Gastroesophageal sphincter (tissue), 4 donors: ENCODE results near the gene RNASE2. TPM values are rescaled to one million over a fixed set of nuclear protein-coding genes. Genes with fewer than 3 reads are reported as not detected.
"Not testable (repeated sequence)": the region's sequence is repeated elsewhere in the genome, so short reads cannot be mapped to it uniquely, and the experiment has no call there.

ENCODE experiments used
- ATAC-seq: fragments of 150-250 bp; one replicate; pipeline ENCODE4 v1.9.1; 2016; ENCODE audit warnings: mild to moderate bottlenecking, moderate library complexity
- H3K27ac ChIP-seq, 4 donors: fragments of 200-600 bp; sonication (generic) in 3 of 4; 1 replicate in 3 of 4; 2 replicates in 1 of 4; pipeline ENCODE4 v1.5.1; 2016 to 2019
- H3K27me3 ChIP-seq: fragments of 200-600 bp; sonication (generic); one replicate; pipeline ENCODE4 v1.5.1; 2019
- H3K36me3 ChIP-seq, 2 donors: fragments of 200-600 bp; sonication (generic); one replicate each; pipeline ENCODE4 v1.5.1; 2019; ENCODE audit warnings: control low read depth in 1 of 2
- H3K4me1 ChIP-seq, 3 donors: fragments of 200-600 bp; sonication (generic); 1 replicate in 2 of 3; 2 replicates in 1 of 3; pipeline ENCODE4 v1.5.1; 2016 to 2019; ENCODE audit warnings: control low read depth in 2 of 3
- H3K4me3 ChIP-seq, 2 donors: fragments of 200-600 bp; sonication (generic); one replicate each; pipeline ENCODE4 v1.5.1; 2019; ENCODE audit warnings: mild to moderate bottlenecking in 1 of 2, moderate library complexity in 1 of 2
- H3K9me3 ChIP-seq, 3 donors: fragments of 200-600 bp; sonication (generic); one replicate each; pipeline ENCODE4 v1.5.1; 2017 to 2019; ENCODE audit warnings: control low read depth in 2 of 3
- EP300 ChIP-seq: sonication (generic); formaldehyde crosslinking; IDR thresholded peaks from one replicate; pipeline ENCODE4 v1.6.1; 2017; ENCODE audit warnings: antibody characterized with exemption, mild to moderate bottlenecking
- POLR2A ChIP-seq, 2 donors: fragments of 450-650 bp; IDR thresholded peaks; one replicate each; pipeline ENCODE4 v1.6.1; 2017; ENCODE audit warnings: antibody characterized with exemption in 2 of 2, mild to moderate bottlenecking in 2 of 2, moderate library complexity in 1 of 2
- POLR2AphosphoS5 ChIP-seq: sonication (generic); formaldehyde crosslinking; IDR thresholded peaks from one replicate; pipeline ENCODE4 v1.6.1; 2017; ENCODE audit warnings: antibody characterized with exemption
- WGBS, 2 donors: methylation state at CpG; one replicate each; pipeline ENCODE4 v1.1.5; 2018; ENCODE audit warnings: low coverage in 1 of 2; 5-methylcytosine and 5-hydroxymethylcytosine counted together
- total RNA-seq, 4 donors: library from RNA; depleted of rRNA; stranded (reverse); fragments of >200 nt; gene quantifications; one replicate each; pipeline ENCODE4 v1.1.0, GENCODE V29; 2016
- TF ChIP-seq, protein P1 (sequence below), 4 experiments: fragments of 200-600 bp in 2 of 4; fragments of 450-650 bp in 2 of 4; sonication (generic) in 1 of 4; IDR thresholded peaks; one replicate each; pipeline ENCODE4 v1.5.1; 2017 to 2019; ENCODE audit warnings: antibody characterized with exemption in 4 of 4, mild to moderate bottlenecking in 2 of 4, moderate library complexity in 2 of 4

RNASE2 gene
- total RNA-seq, 4 donors from 2014 or later, result 0.93 to 7.2 (median 1.8) TPM; not detected in 1

DNA sequence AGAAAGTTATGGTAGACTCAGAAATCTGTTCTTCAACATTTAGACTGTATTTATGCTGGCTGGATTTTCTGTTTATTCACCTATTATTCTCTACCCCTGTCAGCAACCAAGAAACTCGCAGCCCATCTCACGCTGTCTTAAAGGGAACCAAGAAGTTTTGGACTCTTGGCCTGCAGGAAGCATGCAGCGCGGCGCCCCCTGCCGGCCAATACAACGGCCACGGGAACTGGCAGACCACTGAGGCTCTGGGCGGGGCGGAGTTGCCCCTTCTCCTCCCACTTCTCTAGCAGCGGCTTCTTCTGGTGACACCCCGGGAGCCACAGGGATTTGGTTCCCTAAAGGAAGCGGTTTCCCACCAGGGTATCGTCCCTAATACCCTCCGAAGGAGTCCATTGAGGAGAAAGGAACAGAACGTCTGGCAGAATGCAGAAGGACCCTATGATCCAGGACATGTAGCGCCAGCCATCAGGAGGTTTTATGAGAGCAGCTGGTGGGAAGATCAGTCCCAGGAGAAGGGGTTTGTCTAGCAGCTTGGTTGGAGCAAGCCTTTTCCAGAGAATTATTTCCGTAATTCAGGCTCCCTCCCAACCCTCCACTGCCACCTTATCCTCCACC lies 21.0 kb upstream of the RNASE2 start:
- no peak for ATAC-seq
- H3K4me1 ChIP-seq, result no peaks in the 10 kb centered on the region
- H3K36me3 ChIP-seq, result no peaks in the 10 kb centered on the region
- 42% methylated on average over 2 to 5 of the region's 18 CpGs for WGBS, 2 donors
- H3K27ac ChIP-seq, result no peak overlapping the region
- H3K9me3 ChIP-seq, result no peaks in the 10 kb centered on the region
- TF ChIP-seq POLR2A (IDR thresholded peaks at IDR 0.05) (no peak), POLR2AphosphoS5 (no peak), EP300 (no peak)
- TF ChIP-seq, protein P1, sequence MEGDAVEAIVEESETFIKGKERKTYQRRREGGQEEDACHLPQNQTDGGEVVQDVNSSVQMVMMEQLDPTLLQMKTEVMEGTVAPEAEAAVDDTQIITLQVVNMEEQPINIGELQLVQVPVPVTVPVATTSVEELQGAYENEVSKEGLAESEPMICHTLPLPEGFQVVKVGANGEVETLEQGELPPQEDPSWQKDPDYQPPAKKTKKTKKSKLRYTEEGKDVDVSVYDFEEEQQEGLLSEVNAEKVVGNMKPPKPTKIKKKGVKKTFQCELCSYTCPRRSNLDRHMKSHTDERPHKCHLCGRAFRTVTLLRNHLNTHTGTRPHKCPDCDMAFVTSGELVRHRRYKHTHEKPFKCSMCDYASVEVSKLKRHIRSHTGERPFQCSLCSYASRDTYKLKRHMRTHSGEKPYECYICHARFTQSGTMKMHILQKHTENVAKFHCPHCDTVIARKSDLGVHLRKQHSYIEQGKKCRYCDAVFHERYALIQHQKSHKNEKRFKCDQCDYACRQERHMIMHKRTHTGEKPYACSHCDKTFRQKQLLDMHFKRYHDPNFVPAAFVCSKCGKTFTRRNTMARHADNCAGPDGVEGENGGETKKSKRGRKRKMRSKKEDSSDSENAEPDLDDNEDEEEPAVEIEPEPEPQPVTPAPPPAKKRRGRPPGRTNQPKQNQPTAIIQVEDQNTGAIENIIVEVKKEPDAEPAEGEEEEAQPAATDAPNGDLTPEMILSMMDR (IDR thresholded peaks at IDR 0.05), result peak in 1 of 4 experiments; percentile 34
- peaks cover 24% of the 10 kb centered on the region for H3K27me3 ChIP-seq
- no peak overlapping the region for H3K4me3 ChIP-seq

DNA sequence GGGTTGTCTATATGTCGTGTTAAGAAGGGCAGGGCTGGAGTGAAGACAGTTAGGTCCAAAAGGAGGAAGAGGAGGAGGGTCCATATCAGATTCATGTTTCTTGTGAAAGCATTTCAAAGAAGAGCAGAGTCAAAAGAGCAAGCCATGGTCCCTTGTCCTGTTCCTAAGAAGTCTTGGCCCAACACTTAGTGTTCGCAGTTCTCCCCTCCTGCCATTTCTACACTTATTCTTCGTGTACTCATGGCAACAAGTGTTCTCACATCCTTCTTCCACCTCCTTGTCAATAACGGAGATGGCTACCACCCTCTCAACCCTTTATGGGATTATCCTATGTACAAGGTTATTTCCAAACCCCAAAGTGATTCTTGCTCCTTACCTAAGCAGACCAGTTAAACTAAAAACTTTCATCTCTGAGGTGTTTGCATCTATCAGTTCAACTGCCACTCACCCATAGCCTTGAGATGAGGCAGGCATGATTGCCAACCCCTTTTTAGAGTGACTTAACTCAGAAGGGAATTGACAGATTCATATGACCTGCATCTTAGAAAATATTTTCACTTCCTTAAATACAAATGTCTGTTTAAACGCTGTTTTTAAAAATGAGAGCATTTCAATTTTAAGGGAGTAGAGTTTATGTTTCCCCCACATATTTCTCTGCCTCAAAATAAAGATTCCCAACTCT lies 19.8 kb upstream of the RNASE2 start:
- no peak overlapping the region for H3K4me3 ChIP-seq
- no peaks in the 10 kb centered on the region for H3K9me3 ChIP-seq
- 75 to 90% methylated on average over 3 to 5 of the region's 5 CpGs for WGBS, 2 donors
- no peak for ATAC-seq
- H3K4me1 ChIP-seq, result no peaks in the 10 kb centered on the region
- TF ChIP-seq, protein P1 (IDR thresholded peaks at IDR 0.05), result no peak
- TF ChIP-seq POLR2A (IDR thresholded peaks at IDR 0.05), result no peak
- no peak for TF ChIP-seq EP300
- TF ChIP-seq POLR2AphosphoS5, result no peak
- peaks cover 24% of the 10 kb centered on the region for H3K27me3 ChIP-seq
- no peak overlapping the region for H3K27ac ChIP-seq
- no peaks in the 10 kb centered on the region for H3K36me3 ChIP-seq

DNA sequence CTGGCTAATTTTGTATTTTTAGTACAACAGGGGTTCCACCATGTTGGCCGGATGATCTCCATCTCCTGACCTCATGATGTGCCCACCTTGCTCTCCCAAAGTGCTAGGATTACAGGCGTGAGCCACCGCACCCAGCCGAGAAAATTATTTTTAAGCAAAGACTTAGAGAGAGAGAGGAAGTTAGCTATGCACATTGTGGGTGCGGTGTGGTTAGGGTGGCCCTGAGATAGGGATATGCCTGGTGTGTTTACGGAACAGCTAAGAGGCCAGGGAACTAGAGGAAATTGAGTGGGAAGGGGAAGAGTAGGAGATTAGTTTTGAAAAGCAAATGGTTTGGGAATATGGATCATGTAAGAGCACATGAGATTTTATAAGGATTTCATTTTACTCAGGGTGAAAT lies 10.1 kb upstream of the RNASE2 start:
- 79% methylated on average over 5 of the region's 6 CpGs; no CpG with 5 or more reads in 1 of the 2 donors for WGBS, 2 donors
- not testable (repeated sequence) for H3K9me3 ChIP-seq, H3K4me1 ChIP-seq, H3K36me3 ChIP-seq, H3K27ac ChIP-seq, H3K27me3 ChIP-seq, ATAC-seq, H3K4me3 ChIP-seq

DNA sequence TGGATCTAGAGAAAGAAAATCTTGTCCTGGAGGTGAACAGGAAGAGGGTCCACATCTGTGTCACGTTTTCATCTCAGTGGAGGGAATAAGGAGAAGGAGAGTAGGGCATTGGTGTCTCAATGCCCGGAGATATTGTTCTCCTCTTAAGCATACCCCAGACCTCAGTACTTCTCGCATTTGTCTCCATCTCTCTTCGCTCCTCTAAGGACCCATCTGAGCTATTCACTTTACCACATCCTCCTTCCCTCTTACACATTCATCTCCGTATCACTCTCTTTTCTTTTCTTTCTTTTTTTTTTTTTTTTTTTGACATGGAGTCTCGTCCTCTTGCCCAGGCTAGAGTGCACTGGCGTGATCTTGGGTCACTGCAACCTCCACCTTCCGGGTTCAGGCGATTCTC lies 8.6 kb upstream of the RNASE2 start:
- H3K27me3 ChIP-seq, H3K4me1 ChIP-seq, H3K4me3 ChIP-seq, ATAC-seq, H3K27ac ChIP-seq, H3K9me3 ChIP-seq, H3K36me3 ChIP-seq: not testable (repeated sequence)
- 80 to 93% methylated on average over 3 to 4 of the region's 9 CpGs for WGBS, 2 donors

DNA sequence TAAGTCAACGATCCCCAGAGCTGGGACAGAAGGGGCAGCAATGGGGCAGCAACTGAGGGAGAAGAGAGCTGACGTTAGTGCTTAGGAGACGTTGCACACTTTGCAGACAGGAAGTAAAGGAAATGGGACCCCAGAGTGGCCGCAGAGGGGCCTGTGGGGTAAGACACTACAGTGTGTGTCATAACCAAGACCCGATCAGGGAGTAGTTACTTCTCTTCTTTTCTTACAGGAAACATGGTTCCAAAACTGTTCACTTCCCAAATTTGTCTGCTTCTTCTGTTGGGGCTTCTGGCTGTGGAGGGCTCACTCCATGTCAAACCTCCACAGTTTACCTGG lies 219 bp downstream of the RNASE2 start:
- not testable (repeated sequence) for H3K36me3 ChIP-seq, H3K4me1 ChIP-seq, H3K9me3 ChIP-seq, ATAC-seq, H3K4me3 ChIP-seq, H3K27ac ChIP-seq
- WGBS, 2 donors, result 74 to 100% methylated on average over 2 to 3 of the region's 5 CpGs
- peaks cover 12% of the 10 kb centered on the region for H3K27me3 ChIP-seq

DNA sequence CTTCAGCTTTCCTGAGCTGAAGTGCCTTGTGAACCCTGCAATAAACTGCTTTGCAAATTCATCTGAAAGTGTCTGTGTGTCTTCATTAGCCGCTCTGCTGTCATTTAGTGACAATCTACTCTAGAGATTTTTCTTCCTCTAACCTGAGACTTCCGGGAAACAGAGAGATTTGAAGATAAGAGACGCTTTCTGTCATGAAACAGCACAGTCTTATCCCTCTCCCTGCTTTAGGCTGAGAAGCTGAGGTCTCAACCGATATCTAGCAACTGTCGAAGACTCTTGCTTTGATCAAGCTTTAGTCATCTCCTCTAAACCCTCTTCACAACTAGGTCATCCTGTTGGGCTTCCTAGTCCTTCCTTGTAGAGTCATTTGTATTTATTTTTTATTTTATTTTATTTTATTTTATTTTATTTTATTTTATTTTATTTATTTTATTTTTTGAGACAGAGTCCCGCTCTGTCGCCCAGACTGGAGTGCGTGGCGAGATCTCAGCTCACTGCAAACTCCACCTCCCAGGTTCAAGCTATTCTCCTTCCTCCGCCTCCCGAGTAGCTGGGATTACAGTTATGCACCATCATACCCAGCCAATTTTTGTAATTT lies 1.2 kb downstream of the RNASE2 start:
- Histone ChIP-seq H3K4me3 (no peak overlapping the region), H3K27ac (no peak overlapping the region), H3K27me3 (peaks cover 12% of the 10 kb centered on the region), H3K4me1 (no peaks in the 10 kb centered on the region), H3K9me3 (no peaks in the 10 kb centered on the region), H3K36me3 (no peaks in the 10 kb centered on the region)
- TF ChIP-seq, protein P1 (IDR thresholded peaks at IDR 0.05), result no peak
- TF ChIP-seq POLR2A (IDR thresholded peaks at IDR 0.05), result no peak
- no peak for TF ChIP-seq POLR2AphosphoS5
- TF ChIP-seq EP300, result no peak
- no peak for ATAC-seq
- WGBS, 2 donors, result 69 to 86% methylated on average over 5 to 7 of the region's 11 CpGs

DNA sequence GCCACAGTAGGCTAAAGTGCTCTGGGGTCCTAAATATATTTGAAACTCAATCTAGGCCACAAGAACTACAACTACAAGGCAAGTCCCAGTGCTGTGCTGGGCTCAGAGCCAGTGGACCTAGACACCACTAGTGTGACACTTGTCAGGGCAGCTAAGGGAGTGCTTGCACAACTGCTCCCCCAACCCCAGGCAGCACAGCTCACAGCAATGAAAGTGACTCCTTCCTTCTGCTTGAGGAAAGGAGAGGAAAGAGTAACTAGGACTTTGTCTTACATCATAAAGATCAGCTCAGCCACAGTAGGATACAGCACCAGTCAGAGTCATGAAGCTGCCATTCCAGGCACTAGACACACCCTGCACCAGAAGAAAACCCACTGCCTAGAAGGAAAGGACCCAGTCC lies 3.7 kb downstream of the RNASE2 start:
- ATAC-seq, H3K4me3 ChIP-seq, H3K4me1 ChIP-seq, H3K9me3 ChIP-seq, H3K27ac ChIP-seq, H3K36me3 ChIP-seq: not testable (repeated sequence)
- H3K27me3 ChIP-seq, result peaks cover 13% of the 10 kb centered on the region
